Stimulated activated naive CD8-positive, alpha-beta T cell treated with anti-CD3 and anti-CD28 coated beads, Interleukin-15, Interleukin-2, amounts not matched to agents 100 U/mL and 50 U/mL, for 24 hours (primary cell): ENCODE results near the gene WASF3.

Experiments
- ATAC-seq: fragments of 150-1000 bp; cut with Tn5 transposase; one replicate; pipeline ENCODE4 v1.10.0; 2021
- DNase-seq: peaks from one replicate; pipeline ENCODE4 v3.0.0; 2021

WASF3 gene, protein sequence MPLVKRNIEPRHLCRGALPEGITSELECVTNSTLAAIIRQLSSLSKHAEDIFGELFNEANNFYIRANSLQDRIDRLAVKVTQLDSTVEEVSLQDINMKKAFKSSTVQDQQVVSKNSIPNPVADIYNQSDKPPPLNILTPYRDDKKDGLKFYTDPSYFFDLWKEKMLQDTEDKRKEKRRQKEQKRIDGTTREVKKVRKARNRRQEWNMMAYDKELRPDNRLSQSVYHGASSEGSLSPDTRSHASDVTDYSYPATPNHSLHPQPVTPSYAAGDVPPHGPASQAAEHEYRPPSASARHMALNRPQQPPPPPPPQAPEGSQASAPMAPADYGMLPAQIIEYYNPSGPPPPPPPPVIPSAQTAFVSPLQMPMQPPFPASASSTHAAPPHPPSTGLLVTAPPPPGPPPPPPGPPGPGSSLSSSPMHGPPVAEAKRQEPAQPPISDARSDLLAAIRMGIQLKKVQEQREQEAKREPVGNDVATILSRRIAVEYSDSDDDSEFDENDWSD

DNA sequence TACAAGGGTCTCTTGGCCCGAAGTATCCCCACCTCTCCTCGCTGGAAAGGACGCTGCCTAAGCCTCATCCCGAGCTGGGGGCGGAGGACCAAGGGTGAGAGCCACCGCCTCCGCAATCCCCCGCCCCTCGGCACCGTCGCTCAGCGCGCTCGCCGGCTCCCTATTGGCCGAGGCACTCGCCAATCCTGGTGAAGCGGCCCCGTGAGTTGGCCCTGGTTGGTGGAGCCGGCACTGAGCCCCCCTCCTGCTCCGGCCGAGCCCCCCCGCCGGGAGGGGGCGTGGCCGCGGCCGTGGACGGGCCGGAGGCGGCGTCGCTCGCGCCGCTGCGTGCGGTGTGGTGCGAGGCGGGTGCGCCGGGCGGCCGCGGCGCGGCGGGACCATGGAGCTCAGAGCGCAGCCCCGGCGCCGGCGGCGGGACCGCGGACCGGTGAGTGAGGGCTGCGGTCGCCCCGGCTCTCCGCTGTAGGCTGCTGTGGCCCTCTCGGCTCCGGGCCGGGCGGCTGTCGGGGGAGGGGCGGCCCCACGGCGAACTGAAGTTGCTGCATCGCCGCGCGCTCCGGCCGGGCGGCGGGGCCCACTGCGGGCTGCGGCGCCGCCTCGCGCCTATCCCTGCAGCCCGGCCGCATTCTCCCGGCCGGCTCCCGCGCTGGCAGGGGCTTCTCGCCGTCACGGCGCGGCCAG, at the start of gene WASF3:
TSS of gene WASF3 (plus strand) at position 291 of the 681 bp plus-strand sequence. CDS start 84,588 bp downstream, outside the sequence.
- peak; percentile 61 for DNase-seq
- peak; percentile 87 for ATAC-seq

DNA sequence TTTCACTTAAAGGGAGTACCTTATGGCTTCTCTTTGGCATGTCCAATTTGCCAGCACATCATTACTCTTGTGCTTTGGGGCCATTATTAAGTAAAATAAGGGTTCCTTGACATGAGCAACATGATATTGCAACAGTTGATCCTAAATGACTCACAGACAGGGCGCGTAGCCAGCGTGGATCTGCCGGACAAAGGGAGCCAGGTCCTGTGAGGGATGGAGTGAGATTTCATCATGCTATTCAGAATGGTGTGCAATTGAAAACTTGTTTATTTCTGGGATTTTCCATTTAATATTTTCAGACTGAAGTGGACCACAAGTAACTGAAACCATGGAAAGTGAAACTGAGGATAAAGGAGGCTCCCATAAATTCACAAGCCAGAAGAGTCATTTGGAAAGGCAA, 48.6 kb upstream of the WASF3 start:
- no peak for DNase-seq
- no peak for ATAC-seq

DNA sequence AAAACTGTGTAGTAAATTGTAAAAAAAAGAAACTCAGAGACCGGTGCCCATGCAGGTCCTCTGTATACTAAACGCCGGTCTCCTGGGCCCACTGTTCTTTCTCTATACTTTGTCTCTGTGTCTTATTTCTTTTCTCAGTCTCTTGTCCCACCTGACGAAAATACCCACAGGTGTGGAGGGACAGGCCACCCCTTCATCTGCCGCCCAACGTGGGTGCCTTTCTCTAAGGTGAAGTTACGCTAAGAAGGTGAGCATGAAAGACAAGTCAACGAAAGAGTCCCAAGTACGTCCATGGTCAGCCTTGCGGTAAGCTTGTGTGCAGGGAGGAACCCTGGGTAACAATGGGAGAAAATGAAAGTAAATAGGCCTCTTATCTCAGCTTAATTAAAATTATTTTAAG, 48.0 kb upstream of the WASF3 start:
- no peak for ATAC-seq
- DNase-seq: no peak

DNA sequence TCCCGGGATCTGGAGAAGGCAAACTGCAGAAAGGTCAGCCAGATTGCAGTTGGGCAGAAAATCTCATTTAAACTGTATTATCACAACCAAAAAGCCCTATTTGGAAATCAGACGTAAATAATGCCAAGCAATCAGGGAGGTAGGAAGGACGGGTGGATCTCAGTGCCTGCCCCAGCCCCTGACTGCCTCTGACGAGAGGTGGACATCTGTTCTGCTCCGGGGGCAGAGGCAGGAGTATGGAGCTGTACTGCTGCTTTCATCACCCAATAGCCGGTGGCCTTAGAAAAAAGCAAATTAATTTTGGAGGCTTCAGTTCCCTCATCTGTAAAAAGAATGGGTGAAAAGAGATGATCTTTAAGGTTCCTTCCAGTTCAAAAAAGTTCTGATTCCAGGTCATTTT, 43.6 kb upstream of the WASF3 start:
- ATAC-seq (no peak), DNase-seq (no peak)

DNA sequence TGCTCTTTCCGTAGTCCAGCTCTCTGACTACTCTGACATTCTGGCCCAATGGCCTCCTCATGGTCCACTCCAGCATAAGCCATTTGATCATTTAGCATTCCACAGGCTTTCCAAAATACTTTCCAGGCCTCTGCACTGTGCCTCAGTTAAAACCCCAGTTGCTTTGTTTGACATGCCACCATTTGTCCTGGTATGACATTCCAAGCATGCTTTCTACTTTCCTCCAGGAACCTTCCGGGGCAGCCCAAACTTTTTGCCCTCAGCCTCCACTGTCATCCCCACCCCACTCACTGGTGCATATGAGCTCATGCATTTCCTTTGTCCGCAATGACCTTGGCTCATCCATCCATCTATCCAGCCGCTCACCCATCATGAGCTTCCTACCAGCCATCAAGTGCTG, 41.8 kb upstream of the WASF3 start:
- ATAC-seq: no peak

DNA sequence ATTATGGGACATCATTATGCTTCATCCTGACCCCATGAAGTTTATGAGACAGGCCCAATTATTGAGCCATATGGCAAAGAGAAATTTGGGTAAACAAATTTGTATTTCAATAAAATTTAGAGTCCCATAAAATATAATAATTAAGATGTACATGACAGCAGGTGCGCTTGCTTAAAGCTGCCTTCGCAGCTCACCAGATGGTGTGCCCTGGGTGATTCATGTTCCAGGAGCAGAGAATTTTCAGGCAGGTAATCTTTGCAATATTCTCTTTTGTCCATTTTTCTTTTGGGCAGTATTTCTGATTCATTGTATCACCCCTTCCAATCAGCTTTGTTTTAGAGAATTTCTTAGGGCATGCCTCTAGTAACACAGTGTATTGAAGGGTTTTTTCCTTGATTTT, 39.5 kb upstream of the WASF3 start:
- ATAC-seq (no peak), DNase-seq (no peak)

More for the DNA sequence above, 41.8 kb upstream of the WASF3 start:
- no peak for DNase-seq

DNA sequence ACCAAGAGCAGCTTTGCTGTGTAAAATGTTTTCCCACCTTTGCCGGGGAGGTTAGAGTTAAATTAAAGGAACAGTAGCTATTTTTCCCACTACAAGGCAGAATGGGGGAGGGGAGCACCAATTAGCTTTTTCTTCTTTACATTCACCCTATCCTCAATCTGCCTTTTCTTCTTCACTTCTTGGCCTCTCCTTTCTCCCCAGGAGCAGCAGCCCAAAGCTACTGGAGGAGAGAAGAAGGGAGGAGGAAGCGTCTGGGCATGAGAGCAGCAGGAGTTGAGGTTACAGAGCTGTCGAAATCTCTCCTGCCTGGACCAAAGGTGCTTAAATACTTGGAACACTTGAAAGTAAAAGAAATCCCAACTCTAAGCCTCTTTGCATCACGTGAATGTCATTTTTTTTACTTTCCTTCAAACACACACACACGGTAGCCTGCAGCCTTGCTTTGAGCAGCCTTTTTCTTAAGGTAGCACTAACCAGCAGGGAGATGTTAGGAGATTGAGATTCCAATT, 39.0 kb upstream of the WASF3 start:
- DNase-seq (no peak), ATAC-seq (no peak)

DNA sequence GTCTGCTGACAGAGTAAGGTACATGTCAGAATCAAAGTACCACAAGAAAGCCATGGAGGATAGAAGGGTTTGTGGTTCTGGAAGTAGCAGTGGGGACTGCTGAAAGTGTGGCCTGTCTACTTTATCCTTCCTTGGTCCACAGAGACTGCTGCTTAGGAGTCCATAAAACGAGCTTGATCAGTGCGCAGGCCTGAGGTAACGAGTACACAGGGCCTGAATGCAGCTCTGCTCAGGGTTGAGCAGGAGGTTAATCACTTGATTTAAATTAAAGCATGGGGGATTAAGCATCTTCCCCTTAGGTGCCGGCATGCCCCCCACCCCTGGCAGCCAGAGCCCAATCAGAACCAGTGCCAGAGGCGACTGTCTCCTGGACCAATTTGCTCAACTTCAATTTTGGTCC, 34.9 kb upstream of the WASF3 start:
- ATAC-seq (no peak), DNase-seq (no peak)

DNA sequence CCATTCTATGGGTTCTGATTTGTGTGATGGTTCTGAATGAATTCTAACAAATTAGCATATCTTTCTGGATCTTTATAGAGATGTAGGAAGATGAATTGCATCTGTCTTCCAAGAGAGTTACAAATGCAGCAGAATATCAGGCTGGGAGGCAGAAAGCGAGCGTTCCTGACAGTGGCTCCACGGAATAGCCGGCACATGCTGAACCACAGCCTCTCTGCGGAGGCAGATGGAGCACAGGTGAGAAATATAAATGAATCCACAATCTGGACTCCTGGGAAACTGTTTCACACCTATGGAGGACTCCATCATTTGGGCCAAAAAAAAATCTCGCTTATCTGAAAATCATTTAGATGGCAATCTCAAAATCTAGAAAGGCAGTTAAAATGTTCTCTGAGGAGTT, 34.5 kb upstream of the WASF3 start:
- ATAC-seq: no peak
- no peak for DNase-seq

DNA sequence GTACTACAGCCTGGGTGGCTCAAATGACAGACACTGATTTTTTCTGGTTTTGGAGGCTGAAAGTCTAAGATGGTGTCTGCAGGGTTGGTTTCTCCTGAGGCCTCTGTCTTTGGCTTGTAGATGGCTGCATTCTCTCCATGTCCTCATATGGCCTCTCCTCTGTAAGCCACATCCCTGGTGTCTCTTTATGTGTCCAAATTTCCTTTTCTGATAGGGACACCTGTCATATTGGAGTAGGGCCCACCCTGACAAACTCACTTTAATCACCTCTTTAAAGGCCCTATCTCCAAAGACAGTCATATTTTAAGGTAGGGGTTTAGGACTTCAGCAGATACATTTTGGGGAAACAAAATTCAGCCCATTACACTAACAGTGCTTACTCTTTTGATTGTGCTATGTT, 32.0 kb upstream of the WASF3 start:
- DNase-seq (no peak), ATAC-seq (no peak)

DNA sequence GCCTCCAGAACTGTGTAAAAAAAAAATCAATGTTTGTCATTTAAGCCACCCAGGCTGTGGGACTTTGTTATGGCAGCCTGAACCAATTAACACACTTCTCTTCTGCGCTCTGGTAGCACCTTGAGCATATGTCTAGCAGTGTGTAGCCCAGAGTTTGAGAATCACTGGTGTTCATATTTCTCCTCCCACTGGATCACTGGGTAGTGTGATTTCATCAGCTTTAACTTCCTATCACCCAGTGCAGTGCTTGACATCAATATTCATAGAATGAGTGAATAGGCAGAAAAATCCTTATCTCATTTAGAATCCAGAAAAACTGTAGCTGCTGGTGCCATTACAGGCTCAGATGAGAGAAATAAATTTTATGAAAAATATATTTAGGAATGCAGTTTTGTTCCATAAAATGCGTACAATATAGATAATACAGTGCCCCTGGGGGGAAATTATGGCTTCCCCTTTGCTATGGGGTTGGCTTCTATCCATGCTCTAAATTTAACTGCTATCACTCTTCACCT, 30.7 kb upstream of the WASF3 start:
- DNase-seq (no peak), ATAC-seq (no peak)

DNA sequence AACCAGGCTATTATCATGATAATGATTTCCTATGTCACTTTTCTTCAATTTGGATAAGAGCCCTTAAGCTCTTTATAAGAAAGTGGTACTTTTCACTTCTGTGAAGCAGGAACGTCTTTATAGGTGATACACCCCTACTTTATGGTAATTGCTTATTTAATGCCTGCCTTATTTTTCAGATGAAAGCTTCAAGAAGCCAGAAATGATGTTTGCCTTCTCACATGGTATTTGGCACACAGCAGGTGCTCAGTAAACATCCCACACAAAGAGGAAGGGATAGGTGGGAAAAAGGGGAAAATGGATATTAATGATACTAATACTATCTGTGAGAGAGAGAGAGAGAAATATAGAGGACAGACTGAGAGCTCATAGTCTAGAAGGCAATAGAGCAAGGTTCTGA, 29.0 kb upstream of the WASF3 start:
- no peak for ATAC-seq
- DNase-seq: no peak

DNA sequence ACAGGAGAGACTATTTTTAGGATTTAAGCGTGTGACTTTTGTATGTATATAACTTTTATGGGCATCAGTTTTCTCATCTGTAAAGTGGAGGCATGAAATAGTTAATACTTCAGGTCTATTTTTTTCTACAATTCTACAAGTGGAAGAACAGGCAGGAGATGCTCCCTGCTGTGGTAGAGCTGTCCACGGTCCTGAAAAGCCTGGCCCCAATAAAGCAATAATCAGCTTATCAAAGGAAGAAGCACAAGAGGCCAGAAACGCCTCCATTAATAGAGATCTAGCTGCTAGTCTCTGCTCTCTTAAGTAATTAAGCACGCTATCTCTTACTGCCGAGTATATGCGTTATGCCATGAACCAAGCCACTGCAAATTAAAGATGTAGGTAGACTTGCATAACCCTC, 28.0 kb upstream of the WASF3 start:
- ATAC-seq (no peak), DNase-seq (peak; percentile 34)

DNA sequence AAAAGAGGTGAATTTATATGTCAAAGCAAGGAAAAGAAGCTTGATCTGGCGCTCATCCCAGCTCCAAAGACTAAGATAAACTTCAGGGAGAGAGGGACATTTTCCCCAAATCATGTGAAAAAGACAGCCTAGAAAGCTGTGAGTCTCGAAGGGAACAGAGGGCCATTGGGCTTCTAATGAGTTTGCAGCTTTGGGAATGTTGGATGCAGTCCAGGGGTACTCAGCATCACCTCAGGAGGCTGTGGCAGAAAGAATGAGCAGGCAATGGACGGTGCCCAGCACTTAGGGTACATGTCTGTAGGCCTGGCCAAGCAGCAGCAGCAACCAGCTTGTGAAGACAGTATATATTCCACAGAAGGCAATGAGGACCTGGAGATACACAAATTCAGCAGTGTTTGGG, 25.7 kb upstream of the WASF3 start:
- DNase-seq: no peak
- ATAC-seq: no peak

DNA sequence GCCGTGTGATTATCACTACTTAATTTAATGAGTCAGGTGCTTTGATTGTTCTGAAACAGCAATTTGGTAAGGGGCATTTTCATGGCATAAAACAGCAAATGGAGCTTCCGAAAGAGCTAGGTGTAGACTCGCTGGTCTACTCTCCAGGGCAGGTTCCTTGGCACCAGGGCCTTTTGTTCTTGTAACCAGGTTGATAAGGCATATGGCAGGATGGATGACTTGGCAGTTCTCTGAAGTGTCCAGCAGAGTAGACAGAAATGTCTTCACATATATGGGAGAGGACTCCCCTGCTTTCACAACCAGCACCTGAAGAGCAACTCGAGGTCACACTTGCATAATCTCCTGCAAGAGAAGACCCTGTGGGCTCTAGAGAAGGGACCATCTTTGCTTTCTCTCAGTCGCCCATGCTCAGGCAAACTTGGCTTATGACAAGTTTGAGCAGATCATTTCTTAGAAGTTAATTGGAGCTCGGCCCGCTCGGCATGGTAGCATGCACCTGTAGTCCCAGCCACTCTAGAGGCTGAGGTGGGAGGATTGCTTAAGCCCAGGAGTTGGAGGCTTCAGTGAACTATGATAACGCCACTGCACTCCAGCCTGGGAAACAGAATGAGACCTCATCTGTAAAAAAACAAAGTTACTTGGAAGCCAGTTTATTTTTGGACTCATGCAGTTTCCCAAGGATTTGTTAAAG, 23.3 kb upstream of the WASF3 start:
- no peak for ATAC-seq

DNA sequence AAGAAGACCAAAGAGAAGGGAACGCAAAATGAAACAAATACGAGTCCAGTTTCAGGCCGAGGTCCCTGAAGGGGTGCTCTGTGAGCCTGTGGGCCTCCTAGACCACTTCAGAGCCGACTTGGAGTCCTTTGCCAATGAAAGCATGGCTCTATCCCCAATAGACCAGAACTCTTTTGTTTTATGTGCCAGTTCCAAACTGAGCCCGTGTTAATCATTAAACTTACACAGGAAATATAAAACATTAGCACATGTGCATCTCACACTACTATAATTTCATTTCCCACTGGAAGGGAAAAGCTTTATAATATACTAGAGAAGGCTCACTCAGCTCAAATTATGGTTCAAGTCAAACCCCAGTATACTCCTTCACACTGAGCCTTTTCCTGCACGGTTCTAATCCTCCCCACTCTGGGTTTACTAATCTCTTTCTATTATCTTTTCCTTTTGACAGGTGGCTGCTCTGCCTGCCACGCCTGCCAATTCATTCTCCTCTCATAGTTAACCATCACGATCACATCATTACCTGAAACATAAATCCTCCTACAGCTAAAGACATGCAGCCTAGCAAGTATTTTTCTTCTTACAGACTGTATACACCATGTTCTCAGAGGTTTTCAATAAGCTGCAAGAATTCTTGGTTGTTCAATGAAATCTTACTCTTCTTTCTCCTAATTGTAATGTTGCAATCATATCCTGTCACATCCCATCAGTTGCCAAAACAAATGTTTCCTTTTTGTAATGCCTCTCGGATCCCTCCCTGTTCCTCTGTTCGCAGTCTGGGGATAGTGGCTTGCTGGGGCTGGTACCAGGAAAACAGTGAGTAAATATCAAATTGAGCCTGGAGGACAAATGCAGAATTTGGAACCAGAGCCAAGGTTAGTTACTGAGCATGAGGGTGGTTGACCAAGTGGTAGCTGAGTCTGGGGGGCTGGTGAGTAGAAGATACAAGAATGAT, 18.8 kb upstream of the WASF3 start:
- DNase-seq (no peak), ATAC-seq (no peak)

More for the DNA sequence above, 23.3 kb upstream of the WASF3 start:
- DNase-seq: no peak

DNA sequence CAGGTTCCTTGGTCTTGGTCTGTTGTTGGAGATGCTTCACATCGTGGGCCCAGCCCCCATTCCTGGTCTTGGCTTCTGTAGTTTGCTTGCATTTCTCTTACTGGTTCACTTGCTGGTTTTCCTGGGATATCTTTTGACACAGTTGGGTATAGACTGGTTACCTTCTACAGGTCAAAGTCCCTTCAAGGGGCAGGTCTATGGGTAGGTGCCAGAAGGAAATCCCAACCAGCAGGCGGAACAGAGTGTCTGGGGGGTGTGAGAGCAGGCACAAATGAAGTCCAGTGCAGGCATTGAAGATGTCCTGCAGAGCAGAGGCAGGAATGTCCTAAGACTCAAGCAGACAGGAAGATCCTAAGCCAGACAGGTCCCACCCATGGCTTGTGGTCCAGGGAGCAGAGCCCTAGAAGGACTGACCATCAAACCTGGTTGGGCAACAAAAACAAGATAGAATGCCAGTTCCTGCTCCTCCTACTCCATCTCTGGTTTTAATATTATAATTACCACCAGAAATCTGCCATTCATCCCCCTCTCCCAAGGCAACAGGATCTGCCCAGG, 17.7 kb upstream of the WASF3 start:
- no peak for ATAC-seq

DNA sequence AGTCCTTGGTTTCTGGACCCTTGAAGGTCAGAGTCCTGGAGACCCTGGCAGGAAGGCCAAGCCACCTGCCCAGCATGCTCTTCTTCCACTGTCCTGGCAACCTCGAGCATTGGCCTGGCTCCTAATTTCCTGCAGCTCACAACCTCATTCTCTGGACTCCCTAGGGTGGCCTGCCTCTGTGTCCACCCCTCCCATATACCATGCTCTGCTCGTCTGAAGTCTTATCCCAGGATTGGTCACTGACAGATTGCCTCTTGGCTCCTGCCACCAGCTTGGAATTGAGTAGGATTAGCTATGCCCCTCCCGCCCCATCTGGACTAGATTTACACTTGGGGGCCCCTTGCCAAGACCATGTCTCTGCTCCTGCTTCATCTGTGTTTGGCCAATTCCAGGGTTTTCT, 17.1 kb upstream of the WASF3 start:
- DNase-seq: no peak
- ATAC-seq: no peak

More for the DNA sequence above, 17.7 kb upstream of the WASF3 start:
- DNase-seq: no peak

DNA sequence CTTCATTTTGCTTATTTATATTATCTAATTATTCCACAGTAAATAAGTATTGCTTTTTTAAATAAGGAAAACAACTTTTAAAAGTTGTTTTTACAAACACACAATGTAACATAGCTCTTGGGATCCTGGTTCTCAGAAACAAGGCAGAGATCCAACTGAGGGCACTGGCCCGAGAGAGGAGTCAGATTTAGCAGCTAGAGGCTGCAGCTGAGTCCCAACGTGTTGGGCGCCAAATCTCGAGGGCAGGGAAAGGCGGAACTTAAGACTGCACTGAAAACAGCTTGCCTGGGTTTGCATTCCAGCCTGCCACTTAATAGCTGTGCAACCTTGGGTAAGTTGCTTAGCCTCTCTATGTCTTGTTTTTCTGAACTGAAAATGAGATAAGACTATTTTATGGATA, 16.4 kb upstream of the WASF3 start:
- ATAC-seq (no peak), DNase-seq (no peak)

DNA sequence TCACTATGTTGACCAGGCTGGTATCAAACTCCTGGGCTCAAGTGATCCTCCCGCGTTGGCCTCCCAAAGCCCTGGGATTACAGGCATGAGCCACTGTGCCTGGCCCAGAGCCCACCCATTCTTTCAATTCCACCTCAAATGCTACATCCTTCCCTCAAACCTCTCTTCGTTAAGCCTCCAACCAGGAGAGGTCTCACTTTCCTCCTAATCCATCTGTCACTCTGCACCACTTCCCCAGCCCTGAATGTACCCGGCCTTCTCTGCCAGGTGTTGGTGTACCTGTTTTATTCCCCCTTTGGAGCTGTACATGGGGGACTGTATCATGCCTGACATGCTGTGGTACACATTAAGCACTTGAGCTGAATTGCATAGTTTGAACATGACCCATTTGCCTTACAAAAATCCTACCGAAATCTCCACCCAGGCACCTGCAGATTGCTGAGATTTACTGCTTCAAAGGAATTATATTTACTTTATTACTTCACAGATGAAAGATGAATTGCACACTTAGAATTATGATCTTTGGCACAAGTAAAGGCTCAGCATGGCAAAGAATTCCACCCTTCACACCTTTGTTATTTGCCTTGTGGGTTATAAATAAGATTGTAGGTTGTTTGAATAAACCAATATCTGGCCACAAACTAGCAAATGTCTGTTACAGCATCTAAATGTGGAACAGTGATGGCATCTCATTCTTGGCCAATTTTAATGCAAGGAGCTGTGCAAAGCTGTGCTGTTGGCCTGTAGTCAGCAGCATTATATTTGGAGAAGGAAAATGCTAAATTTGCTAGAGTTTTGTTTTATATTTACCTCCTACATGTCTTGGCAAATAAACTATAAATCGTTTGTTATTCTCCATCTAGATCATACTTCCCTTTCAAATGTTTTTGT, 15.6 kb upstream of the WASF3 start:
- DNase-seq: no peak
- ATAC-seq: no peak
